Measurements from ENCODE around the gene TRMU. TPM values are rescaled to one million over a fixed set of nuclear protein-coding genes. Genes with fewer than 3 reads are reported as not detected.

Gene TRMU
- total RNA-seq, 1 experiment from 2014 or later, result 90.1 TPM

DNA sequence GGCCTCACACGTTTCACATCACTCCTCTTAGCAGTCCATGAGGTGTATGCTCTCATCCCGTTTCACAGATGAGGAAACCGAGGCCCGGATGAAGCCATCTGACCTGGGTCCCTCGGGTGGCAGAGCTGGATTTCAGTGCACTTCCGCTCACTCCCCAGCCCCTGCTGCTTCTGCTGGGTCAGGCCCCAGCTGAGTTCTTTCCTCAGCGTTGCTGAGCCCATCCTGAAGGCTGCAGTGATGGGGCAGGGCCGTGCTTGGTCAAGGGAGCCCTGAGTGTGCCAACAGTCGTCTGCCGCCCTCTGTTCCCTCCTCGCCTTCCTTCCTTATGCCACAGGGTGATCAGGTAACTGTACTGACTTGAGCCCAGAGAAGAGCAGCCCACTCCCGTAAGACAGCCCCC, 12.1 kb downstream of the TRMU start:
- ChIA-PET CTCF (no interaction called here), POLR2A (ENCODE audit: low non-redundant PET) (no interaction called here)

DNA sequence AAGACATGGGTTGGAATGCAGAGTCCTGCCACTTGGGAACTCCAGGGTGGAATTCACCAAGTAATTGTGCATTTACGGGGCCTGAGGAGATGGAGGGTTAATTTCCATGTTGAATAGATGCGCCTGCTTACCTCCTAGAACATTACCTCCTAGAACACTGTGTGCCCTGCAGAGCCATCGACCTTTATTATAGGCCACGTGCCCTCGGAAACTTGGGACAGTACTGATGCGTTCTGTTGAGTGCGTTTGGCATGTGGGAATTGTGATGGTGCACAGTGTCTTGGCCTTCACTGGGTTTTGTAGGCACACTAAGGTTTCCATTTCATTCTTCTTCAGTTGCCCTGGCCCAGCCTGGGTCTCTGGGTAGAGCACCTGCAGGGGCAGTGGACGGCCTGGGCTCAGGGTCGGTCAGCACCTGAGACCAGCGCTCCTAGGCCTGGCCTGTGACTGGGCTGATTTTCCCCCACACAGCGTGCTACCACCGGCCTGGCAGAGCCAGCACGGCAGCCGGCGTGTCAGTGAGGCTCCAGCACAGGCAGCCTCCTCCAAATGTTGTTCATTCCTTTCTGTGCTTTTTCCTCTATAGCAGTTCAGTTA, 12.7 kb downstream of the TRMU start:
- BruUV-seq (replicated peaks), result no TSS peak
- ChIA-PET POLR2A (ENCODE audit: low non-redundant PET) (no interaction called here), CTCF (no interaction called here)
- DNase-seq (ENCODE audit: low spot score), result no peak
- peaks cover 10% of the 10 kb centered on the region for H3K4me1 ChIP-seq (ENCODE audit: insufficient read depth, low read length, poor library complexity, severe bottlenecking)
- intact Hi-C loops (cut with micrococcal nuclease; ENCODE audit: unreplicated experiment), result no loop called here
- peaks cover 85% of the 10 kb centered on the region for H3K36me3 ChIP-seq (ENCODE audit: insufficient read depth, low read length, poor library complexity, severe bottlenecking)
- H3K4me3 ChIP-seq (ENCODE audit: low read depth, low read length, poor library complexity, severe bottlenecking), result no peak overlapping the region
- H3K27me3 ChIP-seq (replicated peaks; ENCODE audit: insufficient read depth, low read depth, low read length, poor library complexity), result no peaks in the 10 kb centered on the region
- no peaks in the 10 kb centered on the region for H3K9me3 ChIP-seq (ENCODE audit: low read depth, low read length, poor library complexity, severe bottlenecking)
- TF ChIP-seq, protein P1, sequence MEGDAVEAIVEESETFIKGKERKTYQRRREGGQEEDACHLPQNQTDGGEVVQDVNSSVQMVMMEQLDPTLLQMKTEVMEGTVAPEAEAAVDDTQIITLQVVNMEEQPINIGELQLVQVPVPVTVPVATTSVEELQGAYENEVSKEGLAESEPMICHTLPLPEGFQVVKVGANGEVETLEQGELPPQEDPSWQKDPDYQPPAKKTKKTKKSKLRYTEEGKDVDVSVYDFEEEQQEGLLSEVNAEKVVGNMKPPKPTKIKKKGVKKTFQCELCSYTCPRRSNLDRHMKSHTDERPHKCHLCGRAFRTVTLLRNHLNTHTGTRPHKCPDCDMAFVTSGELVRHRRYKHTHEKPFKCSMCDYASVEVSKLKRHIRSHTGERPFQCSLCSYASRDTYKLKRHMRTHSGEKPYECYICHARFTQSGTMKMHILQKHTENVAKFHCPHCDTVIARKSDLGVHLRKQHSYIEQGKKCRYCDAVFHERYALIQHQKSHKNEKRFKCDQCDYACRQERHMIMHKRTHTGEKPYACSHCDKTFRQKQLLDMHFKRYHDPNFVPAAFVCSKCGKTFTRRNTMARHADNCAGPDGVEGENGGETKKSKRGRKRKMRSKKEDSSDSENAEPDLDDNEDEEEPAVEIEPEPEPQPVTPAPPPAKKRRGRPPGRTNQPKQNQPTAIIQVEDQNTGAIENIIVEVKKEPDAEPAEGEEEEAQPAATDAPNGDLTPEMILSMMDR (conservative IDR thresholded peaks at IDR 0.05; ENCODE audit: low read depth, low read length), result no peak
- no peak for TF ChIP-seq EZH2 (IDR thresholded peaks at IDR 0.05; ENCODE audit: borderline replicate concordance, low read depth, low read length, poor library complexity, severe bottlenecking)
- no peak overlapping the region for H3K27ac ChIP-seq (ENCODE audit: low read depth, low read length, poor library complexity, severe bottlenecking)

More for the DNA sequence above, 12.1 kb downstream of the TRMU start:
- Histone ChIP-seq H3K9me3 (ENCODE audit: low read depth, low read length, poor library complexity, severe bottlenecking) (no peaks in the 10 kb centered on the region), H3K4me3 (ENCODE audit: low read depth, low read length, poor library complexity, severe bottlenecking) (no peak overlapping the region), H3K27ac (ENCODE audit: low read depth, low read length, poor library complexity, severe bottlenecking) (no peak overlapping the region), H3K27me3 (replicated peaks; ENCODE audit: insufficient read depth, low read depth, low read length, poor library complexity) (no peaks in the 10 kb centered on the region), H3K36me3 (ENCODE audit: insufficient read depth, low read length, poor library complexity, severe bottlenecking) (peaks cover 86% of the 10 kb centered on the region), H3K4me1 (ENCODE audit: insufficient read depth, low read length, poor library complexity, severe bottlenecking) (peaks cover 5% of the 10 kb centered on the region)
- DNase-seq (ENCODE audit: low spot score), result no peak
- intact Hi-C loops (cut with micrococcal nuclease; ENCODE audit: unreplicated experiment), result no loop called here
- TF ChIP-seq, protein P1 (conservative IDR thresholded peaks at IDR 0.05; ENCODE audit: low read depth, low read length), result no peak
- no peak for TF ChIP-seq EZH2 (IDR thresholded peaks at IDR 0.05; ENCODE audit: borderline replicate concordance, low read depth, low read length, poor library complexity, severe bottlenecking)
- BruUV-seq (replicated peaks), result no TSS peak

DNA sequence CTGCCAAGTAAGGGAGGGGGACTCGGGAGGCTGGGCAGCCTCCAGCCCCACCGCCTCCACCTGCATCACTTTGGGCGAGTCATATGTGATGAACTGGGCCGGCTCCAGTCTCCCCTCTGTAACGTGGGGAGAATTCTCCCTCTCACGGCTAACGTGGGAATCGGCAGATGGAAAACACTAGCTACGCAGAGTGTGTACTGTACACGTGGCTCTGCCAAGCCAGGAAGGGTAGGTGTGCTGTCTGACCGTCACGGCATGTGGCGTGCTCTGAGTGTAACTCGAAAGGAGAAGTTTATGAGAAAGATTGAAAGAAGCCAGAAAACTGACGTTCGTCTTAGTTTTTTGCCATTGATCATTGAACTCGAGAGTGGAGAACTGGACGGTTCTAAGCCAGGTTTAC, 13.7 kb downstream of the TRMU start:
- no peak for DNase-seq (ENCODE audit: low spot score)
- intact Hi-C loops (cut with micrococcal nuclease; ENCODE audit: unreplicated experiment), result no loop called here
- ChIA-PET CTCF (no interaction called here), POLR2A (ENCODE audit: low non-redundant PET) (no interaction called here)
- Histone ChIP-seq H3K27ac (ENCODE audit: low read depth, low read length, poor library complexity, severe bottlenecking) (no peak overlapping the region), H3K4me1 (ENCODE audit: insufficient read depth, low read length, poor library complexity, severe bottlenecking) (peaks cover 12% of the 10 kb centered on the region), H3K4me3 (ENCODE audit: low read depth, low read length, poor library complexity, severe bottlenecking) (no peak overlapping the region), H3K27me3 (replicated peaks; ENCODE audit: insufficient read depth, low read depth, low read length, poor library complexity) (no peaks in the 10 kb centered on the region), H3K36me3 (ENCODE audit: insufficient read depth, low read length, poor library complexity, severe bottlenecking) (peaks cover 76% of the 10 kb centered on the region), H3K9me3 (ENCODE audit: low read depth, low read length, poor library complexity, severe bottlenecking) (no peaks in the 10 kb centered on the region)
- TF ChIP-seq, protein P1 (conservative IDR thresholded peaks at IDR 0.05; ENCODE audit: low read depth, low read length), result no peak
- TF ChIP-seq EZH2 (IDR thresholded peaks at IDR 0.05; ENCODE audit: borderline replicate concordance, low read depth, low read length, poor library complexity, severe bottlenecking), result no peak
- BruUV-seq (replicated peaks), result no TSS peak

Measured in A673 (cell line).